OCI-LY1 (cell line): ENCODE data around the gene PARN.

ENCODE experiments used
- CTCF ChIP-seq: fragments of 200-600 bp; sonication (generic), shearing (Covaris generic); IDR thresholded peaks from 2 replicates; pipeline ENCODE4 v1.5.1; 2017; ENCODE audit warnings: mild to moderate bottlenecking, antibody characterized with exemption, low read length, moderate library complexity, mixed read lengths
- EZH2 ChIP-seq: fragments of 200-600 bp; sonication (generic), shearing (Covaris generic); IDR thresholded peaks from 2 replicates; pipeline ENCODE4 v1.8.0; 2017; ENCODE audit warnings: borderline replicate concordance, mixed run types, mild to moderate bottlenecking, antibody characterized with exemption, low read length, moderate library complexity, mixed read lengths

DNA sequence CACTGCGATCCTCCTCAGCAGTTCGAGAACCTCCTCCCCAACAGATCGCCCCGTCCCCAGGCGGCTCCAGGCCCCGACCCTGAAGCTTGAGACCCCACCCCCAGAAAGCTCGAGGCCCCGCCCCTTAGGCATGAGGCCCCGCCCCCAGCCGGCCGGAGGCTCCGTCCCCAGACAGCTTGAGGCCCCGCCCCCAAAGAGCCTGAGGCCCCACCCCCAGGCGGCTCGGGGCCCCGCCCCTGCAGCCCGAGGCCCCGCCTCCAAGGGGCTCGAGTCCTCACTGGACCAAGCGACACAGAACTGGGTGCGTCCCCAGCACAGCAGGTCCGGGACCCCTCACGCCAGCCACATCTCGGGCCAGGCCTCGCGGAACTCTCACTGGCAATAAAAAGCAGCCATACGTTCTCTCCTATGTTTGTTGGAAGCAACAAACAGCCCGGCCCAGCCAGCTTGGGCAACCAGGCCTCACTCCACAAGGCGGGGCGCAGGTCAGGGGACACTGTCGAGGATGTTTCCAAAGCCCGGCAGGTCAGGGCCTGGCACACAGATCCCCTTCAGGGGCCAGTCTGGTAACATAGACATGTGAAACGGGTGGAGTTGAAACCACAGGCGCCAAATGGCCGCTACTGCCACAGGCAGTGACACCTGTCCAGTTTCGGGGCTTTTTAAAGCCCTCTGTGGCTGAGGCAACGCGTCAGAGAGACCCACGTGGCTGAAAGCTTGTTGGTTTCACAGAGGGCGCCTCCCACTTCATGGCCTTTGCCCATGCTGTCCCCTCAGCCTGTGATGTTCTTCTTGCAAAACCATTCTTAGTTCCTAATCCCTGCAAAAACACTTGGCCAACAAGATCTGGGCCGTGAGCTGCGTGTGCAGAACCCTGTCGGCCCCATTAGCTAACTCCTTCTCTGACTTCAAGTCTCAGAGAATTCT is 224.2 kb downstream of the PARN start:
- no peak for TF ChIP-seq EZH2
- no peak for TF ChIP-seq CTCF
